A673 (cell line): Measurements from ENCODE around the gene NNMT.

ENCODE experiments used
- EZH2 ChIP-seq: fragments of 200-600 bp; sonication (generic); IDR thresholded peaks from 2 replicates; pipeline ENCODE4 v1.6.1; 2017; ENCODE audit warnings: borderline replicate concordance, low read depth, mild to moderate bottlenecking, mixed read lengths, antibody characterized with exemption, low read length; ENCODE audit not compliant: poor library complexity, severe bottlenecking
- TF ChIP-seq, protein P1 (sequence below): fragments of 300-800, 200-600 bp; sonication (generic); conservative IDR thresholded peaks from 2 replicates; pipeline ENCODE4 v1.5.1; 2017; ENCODE audit warnings: low read depth, mild to moderate bottlenecking, antibody characterized with exemption, low read length, moderate library complexity, mixed read lengths

DNA sequence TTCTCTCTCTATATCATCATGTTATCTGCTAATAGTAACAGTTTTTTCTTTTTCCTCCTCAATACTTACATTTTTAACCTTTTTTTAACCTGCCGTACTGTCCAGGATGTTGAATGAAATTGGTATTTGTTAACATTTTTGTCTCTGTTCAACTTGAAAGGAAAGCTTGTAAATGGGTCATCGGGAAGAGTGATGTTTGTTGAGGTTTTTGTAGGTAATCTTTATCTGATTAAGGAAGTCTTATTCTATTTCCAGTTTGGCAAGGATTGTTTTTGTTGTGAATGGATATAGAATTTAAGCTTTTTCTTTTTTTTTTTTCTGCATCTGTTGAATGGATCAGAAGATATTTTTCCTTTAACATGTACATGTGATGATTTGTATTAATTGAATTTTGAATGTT is 8.1 kb upstream of the NNMT start:
- TF ChIP-seq, protein P1, sequence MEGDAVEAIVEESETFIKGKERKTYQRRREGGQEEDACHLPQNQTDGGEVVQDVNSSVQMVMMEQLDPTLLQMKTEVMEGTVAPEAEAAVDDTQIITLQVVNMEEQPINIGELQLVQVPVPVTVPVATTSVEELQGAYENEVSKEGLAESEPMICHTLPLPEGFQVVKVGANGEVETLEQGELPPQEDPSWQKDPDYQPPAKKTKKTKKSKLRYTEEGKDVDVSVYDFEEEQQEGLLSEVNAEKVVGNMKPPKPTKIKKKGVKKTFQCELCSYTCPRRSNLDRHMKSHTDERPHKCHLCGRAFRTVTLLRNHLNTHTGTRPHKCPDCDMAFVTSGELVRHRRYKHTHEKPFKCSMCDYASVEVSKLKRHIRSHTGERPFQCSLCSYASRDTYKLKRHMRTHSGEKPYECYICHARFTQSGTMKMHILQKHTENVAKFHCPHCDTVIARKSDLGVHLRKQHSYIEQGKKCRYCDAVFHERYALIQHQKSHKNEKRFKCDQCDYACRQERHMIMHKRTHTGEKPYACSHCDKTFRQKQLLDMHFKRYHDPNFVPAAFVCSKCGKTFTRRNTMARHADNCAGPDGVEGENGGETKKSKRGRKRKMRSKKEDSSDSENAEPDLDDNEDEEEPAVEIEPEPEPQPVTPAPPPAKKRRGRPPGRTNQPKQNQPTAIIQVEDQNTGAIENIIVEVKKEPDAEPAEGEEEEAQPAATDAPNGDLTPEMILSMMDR: no peak
- no peak for TF ChIP-seq EZH2
